MCF 10A (cell line): ENCODE data around the gene LARP1. TPM values are rescaled to one million over a fixed set of nuclear protein-coding genes. Genes with fewer than 3 reads are reported as not detected.
A peak's percentile ranks its signal among the peaks of the same experiment; 100 is the strongest.

Experiments used
- BruUV-seq: library from RNA; stranded (reverse); fragments of 400-500 nt; replicated peaks from 2 replicates; lab custom pipeline; 2021; lab: Mats Ljungman, UMichigan
- CTCF ChIA-PET: fragments of 300-600 bp; sonication (Branson Sonifier 250); formaldehyde crosslinking; extraction: SDS; loops from one replicate; lab custom pipeline; 2021; ENCODE audit warnings: antibody characterized with exemption, inconsistent platforms; lab: Yijun Ruan, JAX
- POLR2A ChIA-PET: fragments of 300-600, 350-650 bp; sonication (Branson Sonifier 250); formaldehyde crosslinking; extraction: SDS; loops from one replicate; lab custom pipeline; 2020; ENCODE audit warnings: antibody characterized with exemption, inconsistent platforms; lab: Yijun Ruan, JAX
- DNase-seq: peaks from one replicate; pipeline ENCODE4 v3.0.0-alpha.2; 2018; ENCODE audit not compliant: unreplicated experiment
- H3K27ac Mint-ChIP-seq: one replicate; pipeline ENCODE4 v1.8.0; 2022; ENCODE audit warnings: mild to moderate bottlenecking, low read depth, mixed read lengths; ENCODE audit not compliant: unreplicated experiment
- H3K27me3 Mint-ChIP-seq: one replicate; pipeline ENCODE4 v1.8.0; 2022; ENCODE audit warnings: mixed read lengths; ENCODE audit not compliant: insufficient read depth, unreplicated experiment
- H3K36me3 Mint-ChIP-seq: one replicate; pipeline ENCODE4 v1.8.0; 2022; ENCODE audit warnings: mild to moderate bottlenecking, moderate library complexity, mixed read lengths; ENCODE audit not compliant: insufficient read depth, unreplicated experiment
- H3K4me1 Mint-ChIP-seq: one replicate; pipeline ENCODE4 v1.8.0; 2022; ENCODE audit warnings: mixed read lengths; ENCODE audit not compliant: insufficient read depth, unreplicated experiment
- H3K4me3 Mint-ChIP-seq: one replicate; pipeline ENCODE4 v1.8.0; 2022; ENCODE audit warnings: mild to moderate bottlenecking, moderate library complexity, mixed read lengths; ENCODE audit not compliant: unreplicated experiment
- H3K9me3 Mint-ChIP-seq: one replicate; pipeline ENCODE4 v1.8.0; 2022; ENCODE audit warnings: mixed read lengths; ENCODE audit not compliant: unreplicated experiment
- intact Hi-C: fragments of 100-400 bp; cut with micrococcal nuclease; formaldehyde crosslinking; loops from 2 replicates; pipeline ENCODE4 v1.14.1; 2022
- total RNA-seq: library from RNA; stranded (reverse); gene quantifications from 2 replicates; pipeline ENCODE4 v1.2.3, GENCODE V29; 2022
- TF ChIP-seq, protein P1 (sequence below): fragments of 200-600 bp; IDR thresholded peaks from one replicate; pipeline ENCODE4 v1.8.0; 2022; ENCODE audit warnings: antibody characterized with exemption, mild to moderate bottlenecking; ENCODE audit not compliant: unreplicated experiment

The LARP1 gene
- total RNA-seq, 1 experiment from 2014 or later: 340 TPM

DNA sequence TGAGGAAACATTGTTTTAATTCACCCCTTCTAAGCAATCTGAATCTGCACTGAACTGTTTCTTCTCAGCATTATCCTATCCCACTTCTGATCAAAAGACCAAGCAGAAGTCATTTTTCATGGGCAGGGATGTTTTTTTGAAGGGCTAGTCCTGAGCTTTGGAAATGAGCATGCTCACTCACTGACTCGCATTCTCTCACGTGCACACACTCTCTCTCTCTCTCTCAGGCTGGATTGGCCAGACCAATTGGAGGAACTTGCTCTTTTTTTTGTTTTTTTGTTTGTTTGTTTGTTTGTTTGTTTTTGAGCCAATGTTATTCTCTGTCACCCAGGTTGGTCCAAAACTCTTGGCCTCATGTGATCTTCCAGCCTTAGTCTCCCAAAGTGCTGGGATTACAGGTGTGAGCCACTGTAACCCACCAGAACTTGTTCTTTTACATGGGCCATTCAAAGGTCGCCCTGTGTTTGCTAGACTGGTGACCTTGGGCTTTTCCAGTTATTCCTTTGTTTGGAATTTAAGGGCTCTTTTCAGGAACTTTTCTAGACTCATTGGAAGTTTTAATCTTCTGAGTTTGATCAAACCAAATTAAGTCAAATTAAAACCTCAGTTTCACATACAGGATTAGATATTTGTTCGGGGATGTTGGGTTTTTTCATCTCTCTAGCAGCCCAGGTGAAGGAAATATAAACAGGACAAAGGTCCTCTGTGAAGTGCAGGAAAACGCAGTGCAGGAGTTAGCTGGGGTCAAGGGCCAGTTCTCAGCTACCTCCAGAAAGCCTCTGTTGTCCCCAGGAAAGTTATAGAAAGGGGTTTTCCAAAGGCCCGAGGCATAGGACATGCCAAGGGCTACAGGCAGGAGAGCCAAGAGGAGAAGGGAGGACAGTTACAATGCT, 82.1 kb downstream of the LARP1 start:
- peaks cover 58% of the 10 kb centered on the region for H3K36me3 Mint-ChIP-seq
- no peaks in the 10 kb centered on the region for H3K9me3 Mint-ChIP-seq
- intact Hi-C loops: no loop called here
- TF ChIP-seq, protein P1, sequence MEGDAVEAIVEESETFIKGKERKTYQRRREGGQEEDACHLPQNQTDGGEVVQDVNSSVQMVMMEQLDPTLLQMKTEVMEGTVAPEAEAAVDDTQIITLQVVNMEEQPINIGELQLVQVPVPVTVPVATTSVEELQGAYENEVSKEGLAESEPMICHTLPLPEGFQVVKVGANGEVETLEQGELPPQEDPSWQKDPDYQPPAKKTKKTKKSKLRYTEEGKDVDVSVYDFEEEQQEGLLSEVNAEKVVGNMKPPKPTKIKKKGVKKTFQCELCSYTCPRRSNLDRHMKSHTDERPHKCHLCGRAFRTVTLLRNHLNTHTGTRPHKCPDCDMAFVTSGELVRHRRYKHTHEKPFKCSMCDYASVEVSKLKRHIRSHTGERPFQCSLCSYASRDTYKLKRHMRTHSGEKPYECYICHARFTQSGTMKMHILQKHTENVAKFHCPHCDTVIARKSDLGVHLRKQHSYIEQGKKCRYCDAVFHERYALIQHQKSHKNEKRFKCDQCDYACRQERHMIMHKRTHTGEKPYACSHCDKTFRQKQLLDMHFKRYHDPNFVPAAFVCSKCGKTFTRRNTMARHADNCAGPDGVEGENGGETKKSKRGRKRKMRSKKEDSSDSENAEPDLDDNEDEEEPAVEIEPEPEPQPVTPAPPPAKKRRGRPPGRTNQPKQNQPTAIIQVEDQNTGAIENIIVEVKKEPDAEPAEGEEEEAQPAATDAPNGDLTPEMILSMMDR: no peak
- H3K27me3 Mint-ChIP-seq: no peaks in the 10 kb centered on the region
- peaks cover 12% of the 10 kb centered on the region for H3K4me1 Mint-ChIP-seq
- H3K4me3 Mint-ChIP-seq: no peak overlapping the region
- CTCF ChIA-PET: interaction anchor here (0.5 to 1.4 kb wide), 4 partner anchors 8 to 317 kb away, joined by 3 to 4 read pairs (median 3); no protein-coding TSS in a partner anchor
- BruUV-seq: no TSS peak
- no peak for DNase-seq
- POLR2A ChIA-PET: interaction anchor here (0.6 to 3.8 kb wide), 5 partner anchors 12 to 70 kb away, joined by 3 to 37 read pairs (median 3); partner anchors contain the start of genes CNOT8 and FAXDC2
- peak overlapping the region; percentile 75 for H3K27ac Mint-ChIP-seq

DNA sequence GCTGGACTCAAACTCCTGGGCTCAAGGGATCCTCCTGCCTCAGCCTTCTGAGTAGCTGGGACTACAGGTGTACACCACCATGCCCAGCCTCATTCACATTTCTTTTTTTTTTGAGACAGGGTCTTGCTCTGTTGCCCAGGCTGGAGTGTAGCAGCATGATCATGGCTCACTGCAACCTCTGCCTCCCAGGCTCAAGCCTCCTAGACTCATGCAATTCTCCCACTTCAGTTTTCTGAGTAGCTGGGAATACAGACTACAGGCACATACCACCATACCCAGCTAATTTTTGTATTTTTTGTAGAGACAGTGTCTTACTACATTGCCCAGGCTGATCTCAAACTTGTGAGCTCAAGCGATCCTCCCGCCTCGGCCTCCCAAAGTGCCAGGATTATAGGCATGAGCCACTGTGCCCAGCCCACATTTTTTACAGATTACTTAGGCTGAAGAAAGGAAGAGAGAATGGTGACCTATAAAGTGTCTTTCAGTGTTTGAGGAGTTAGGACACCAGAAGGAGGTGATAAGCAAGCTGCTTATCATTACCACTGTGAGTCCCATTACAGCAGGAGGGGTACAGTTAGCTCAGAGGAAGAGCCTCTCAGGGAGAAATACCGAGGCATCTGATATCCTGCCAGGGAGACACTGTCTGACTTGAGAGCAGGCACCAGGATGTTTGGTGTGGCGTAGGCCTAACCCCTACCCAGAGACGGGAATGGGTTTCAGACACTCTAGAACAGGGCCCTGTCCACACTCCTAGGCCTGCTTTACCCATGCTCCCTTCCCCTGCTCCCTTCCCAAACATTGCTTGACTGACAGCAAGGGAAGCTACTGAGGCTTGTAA, 85.5 kb downstream of the LARP1 start:
- DNase-seq: no peak
- BruUV-seq: no TSS peak
- peak overlapping the region; percentile 53 for H3K27ac Mint-ChIP-seq
- H3K36me3 Mint-ChIP-seq: peaks cover 32% of the 10 kb centered on the region
- ChIA-PET CTCF (interaction anchor here (0.7 to 1.4 kb wide), 3 partner anchors 9 to 198 kb away, joined by 4 read pairs; no protein-coding TSS in a partner anchor), POLR2A (interaction anchor here (0.6 to 1.8 kb wide), 6 partner anchors 8 to 19 kb away, joined by 3 to 7 read pairs (median 4); partner anchors contain the start of gene FAXDC2)
- intact Hi-C loops: no loop called here
- H3K4me3 Mint-ChIP-seq: no peak overlapping the region
- TF ChIP-seq, protein P1: no peak
- no peaks in the 10 kb centered on the region for H3K27me3 Mint-ChIP-seq
- H3K9me3 Mint-ChIP-seq: no peaks in the 10 kb centered on the region
- peaks cover 5% of the 10 kb centered on the region for H3K4me1 Mint-ChIP-seq

DNA sequence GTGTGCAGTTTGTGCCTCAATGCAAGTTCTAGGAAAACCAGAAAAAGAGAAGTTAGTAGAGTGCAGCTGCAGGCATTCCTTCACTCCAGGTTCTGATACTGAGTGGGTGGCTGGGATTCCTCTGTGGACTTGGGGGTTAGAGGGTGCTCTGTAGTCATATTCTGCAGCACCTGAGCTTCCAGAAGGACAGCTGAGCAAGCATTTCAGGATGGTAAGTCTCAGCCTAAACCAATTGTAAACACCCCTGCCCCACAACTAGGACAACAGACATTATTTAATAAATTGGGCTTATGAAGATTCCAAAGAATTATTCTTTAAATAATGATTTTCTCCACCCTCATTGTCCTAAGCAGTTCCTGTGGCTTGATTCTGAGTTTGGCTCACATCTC, 86.1 kb downstream of the LARP1 start:
- POLR2A ChIA-PET: interaction anchor here (0.7 to 1.5 kb wide), 3 partner anchors 9 kb away, joined by 3 to 4 read pairs (median 3); partner anchors contain the start of gene FAXDC2
- intact Hi-C loops: no loop called here
- peaks cover 30% of the 10 kb centered on the region for H3K36me3 Mint-ChIP-seq
- H3K4me1 Mint-ChIP-seq: peaks cover 5% of the 10 kb centered on the region
- no peak overlapping the region for H3K4me3 Mint-ChIP-seq
- TF ChIP-seq, protein P1: no peak
- H3K9me3 Mint-ChIP-seq: no peaks in the 10 kb centered on the region
- H3K27me3 Mint-ChIP-seq: no peaks in the 10 kb centered on the region
- CTCF ChIA-PET: interaction anchor here (0.7 to 1.4 kb wide), 2 partner anchors 16 to 199 kb away, joined by 4 read pairs; no protein-coding TSS in a partner anchor
- peak overlapping the region; percentile 53 for H3K27ac Mint-ChIP-seq
- BruUV-seq: no TSS peak
- no peak for DNase-seq
